GM23338 (cell line): Measurements from ENCODE around the gene PPARD. TPM values are rescaled to one million over a fixed set of nuclear protein-coding genes. Genes with fewer than 3 reads are reported as not detected.
A peak's percentile ranks its signal among the peaks of the same experiment; 100 is the strongest.

Experiments used
- ATAC-seq: fragments of 200-7000 bp; cut with Tn5 transposase; 3 replicates; pipeline ENCODE4 v1.9.1; 2020
- DNase-seq: peaks from one replicate; pipeline ENCODE4 v3.0.0-alpha.2; 2015; ENCODE audit warnings: low spot score
- H2AFZ ChIP-seq: fragments of 200-600 bp; sonication (generic); 2 replicates; pipeline ENCODE4 v1.8.0; 2016; ENCODE audit warnings: antibody characterized with exemption, mild to moderate bottlenecking, moderate library complexity
- H3F3A ChIP-seq: fragments of 200-600 bp; sonication (generic); replicated peaks from 2 replicates; pipeline ENCODE4 v1.8.0; 2017; ENCODE audit warnings: antibody characterized with exemption, mixed run types, low read depth
- H3K27ac ChIP-seq: fragments of 200-600 bp; sonication (generic); 2 replicates; pipeline ENCODE4 v1.6.1; 2016; ENCODE audit warnings: low read depth
- H3K27me3 ChIP-seq: fragments of 200-600 bp; sonication (generic); 2 replicates; pipeline ENCODE4 v1.8.0; 2016; ENCODE audit warnings: mild to moderate bottlenecking, mixed run types, moderate library complexity; ENCODE audit not compliant: insufficient read depth
- H3K36me3 ChIP-seq: fragments of 200-600 bp; sonication (generic); 2 replicates; pipeline ENCODE4 v1.8.0; 2016; ENCODE audit warnings: mild to moderate bottlenecking; ENCODE audit not compliant: insufficient read depth
- H3K4me1 ChIP-seq: fragments of 200-600 bp; sonication (generic); 2 replicates; pipeline ENCODE4 v1.8.0; 2016; ENCODE audit warnings: mild to moderate bottlenecking, moderate library complexity; ENCODE audit not compliant: insufficient read depth
- H3K4me2 ChIP-seq: fragments of 200-600 bp; sonication (generic); 2 replicates; pipeline ENCODE4 v1.7.1; 2017; ENCODE audit warnings: mixed run types
- H3K4me3 ChIP-seq: fragments of 200-600 bp; sonication (generic); 2 replicates; pipeline ENCODE4 v1.6.1; 2016; ENCODE audit warnings: mixed run types
- H3K79me2 ChIP-seq: fragments of 200-600 bp; sonication (generic); replicated peaks from 2 replicates; pipeline ENCODE4 v1.8.0; 2017; ENCODE audit warnings: mild to moderate bottlenecking; ENCODE audit not compliant: insufficient read depth
- H3K9me2 ChIP-seq: fragments of 200-600 bp; sonication (generic); 2 replicates; pipeline ENCODE4 v1.8.0; 2017; ENCODE audit not compliant: insufficient read depth
- H4K20me1 ChIP-seq: fragments of 200-600 bp; sonication (generic); replicated peaks from 2 replicates; pipeline ENCODE4 v1.8.0; 2017; ENCODE audit warnings: mild to moderate bottlenecking; ENCODE audit not compliant: insufficient read depth
- H3K27ac Mint-ChIP-seq: 2 replicates; pipeline ENCODE4 v1.8.0; 2020; ENCODE audit warnings: inconsistent platforms, mild to moderate bottlenecking, moderate library complexity, mixed read lengths
- H3K27me3 Mint-ChIP-seq: 3 replicates; pipeline ENCODE4 v1.8.0; 2022; ENCODE audit warnings: low read depth, mild to moderate bottlenecking, moderate library complexity, mixed read lengths, inconsistent platforms; ENCODE audit not compliant: insufficient read depth, poor library complexity
- H3K36me3 Mint-ChIP-seq: 3 replicates; pipeline ENCODE4 v1.8.0; 2021; ENCODE audit warnings: low read depth, mild to moderate bottlenecking, inconsistent platforms, moderate library complexity, mixed read lengths
- H3K4me1 Mint-ChIP-seq: 3 replicates; pipeline ENCODE4 v1.8.0; 2020; ENCODE audit warnings: mild to moderate bottlenecking, inconsistent platforms, mixed read lengths
- H3K4me3 Mint-ChIP-seq: 3 replicates; pipeline ENCODE4 v1.8.0; 2021; ENCODE audit warnings: moderate library complexity, mild to moderate bottlenecking, inconsistent platforms, mixed read lengths
- H3K9me3 Mint-ChIP-seq: 3 replicates; pipeline ENCODE4 v1.8.0; 2020; ENCODE audit warnings: moderate library complexity, mild to moderate bottlenecking, inconsistent platforms, mixed read lengths
- EZH2 ChIP-seq: fragments of 200-600 bp; sonication (generic); IDR thresholded peaks from one replicate; pipeline ENCODE4 v1.8.0; 2017; ENCODE audit warnings: antibody characterized with exemption, mild to moderate bottlenecking, low read depth; ENCODE audit not compliant: unreplicated experiment
- EZH2phosphoT487 ChIP-seq: fragments of 200-600 bp; sonication (generic); IDR thresholded peaks from one replicate; pipeline ENCODE4 v1.8.1; 2018; ENCODE audit warnings: antibody characterized with exemption; ENCODE audit not compliant: unreplicated experiment
- NANOG ChIP-seq: IDR thresholded peaks from 2 replicates; pipeline ENCODE4 v1.6.1; 2016; ENCODE audit warnings: antibody characterized with exemption, borderline replicate concordance
- STAT1 ChIP-seq: IDR thresholded peaks from one replicate; pipeline ENCODE4 v1.6.1; 2016; ENCODE audit warnings: antibody characterized with exemption; ENCODE audit not compliant: unreplicated experiment
- polyA plus RNA-seq: library from polyadenylated mRNA; unstranded; fragments of >200 nt; fragmentation: Nextera tagmentation; extraction: Ambion mirVana; gene quantifications from 2 replicates; pipeline ENCODE4 v1.2.1, GENCODE V29; 2016
- total RNA-seq: library from RNA; depleted of rRNA; stranded (reverse); fragments of >200 nt; shearing (Covaris generic); gene quantifications from 2 replicates; pipeline ENCODE4 v1.2.3, GENCODE V29; 2014
- TF ChIP-seq, protein P1 (sequence below): IDR thresholded peaks from 2 replicates; pipeline ENCODE4 v1.6.1; 2016; ENCODE audit warnings: antibody characterized with exemption
- TF ChIP-seq, protein P2 (sequence below), 2 experiments: fragments of 200-600 bp in 1 of 2; sonication (generic) in 1 of 2; conservative IDR thresholded peaks; 2 replicates each; pipeline versions ENCODE4 v1.5.1 to v1.6.1; 2016 to 2017; ENCODE audit warnings: antibody characterized with exemption in 2 of 2, low read depth in 2 of 2, mild to moderate bottlenecking in 2 of 2, moderate library complexity in 1 of 2

Gene PPARD
- total and polyA plus RNA-seq, 2 experiments from 2014 or later: 5.1 to 9.7 TPM

DNA sequence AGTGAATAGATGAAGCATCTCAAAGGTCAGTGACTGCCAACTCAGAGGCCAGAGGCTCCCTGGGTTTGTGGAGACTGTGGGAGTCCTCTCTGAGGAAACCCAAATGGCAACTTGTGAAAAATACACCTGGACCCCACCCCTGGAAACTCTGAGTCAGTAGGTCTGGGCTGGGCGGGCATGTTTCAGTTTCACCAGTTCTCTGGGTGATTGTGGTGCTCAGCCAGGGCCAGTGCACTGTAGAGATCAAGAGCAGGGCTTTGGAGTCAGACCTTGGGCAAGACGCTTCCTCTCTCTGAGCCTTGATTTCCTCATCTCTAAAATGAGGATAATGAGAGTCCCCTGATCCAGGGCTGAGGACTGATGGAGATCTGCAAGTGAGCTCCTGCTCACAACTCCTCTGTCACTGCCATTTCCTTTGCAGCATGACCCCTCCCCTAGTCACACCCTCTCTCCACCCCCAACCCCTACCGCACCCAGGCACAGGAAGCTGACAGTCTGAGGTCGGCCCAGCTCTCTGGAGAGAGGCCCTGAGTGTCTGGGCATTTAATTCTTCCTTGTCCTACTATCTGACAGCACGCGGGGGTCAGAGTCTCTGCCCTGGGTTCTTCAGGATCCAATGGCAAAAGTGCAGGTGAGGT, 39.6 kb upstream of the PPARD start:
- Mint-ChIP-seq H3K27me3 (peaks cover 8% of the 10 kb centered on the region), H3K36me3 (peaks cover 3% of the 10 kb centered on the region; the same call in 1 of the 3 replicates), H3K4me1 (peaks cover 30% of the 10 kb centered on the region), H3K9me3 (no peaks in the 10 kb centered on the region), H3K27ac (no peak overlapping the region), H3K4me3 (peak overlapping the region; percentile 23; the same call in 1 of the 3 replicates)
- H3K9me2 ChIP-seq: no peaks in the 10 kb centered on the region
- H3K27me3 ChIP-seq: no peaks in the 10 kb centered on the region
- H3K4me2 ChIP-seq: peak overlapping the region; percentile 61
- DNase-seq (peak; percentile 75), ATAC-seq (peak; percentile 90)
- H3K79me2 ChIP-seq: no peaks in the 10 kb centered on the region
- H2AFZ ChIP-seq: peak overlapping the region; percentile 6; the same call in 1 of the 2 replicates
- H4K20me1 ChIP-seq: no peaks in the 10 kb centered on the region
- TF ChIP-seq, protein P1, sequence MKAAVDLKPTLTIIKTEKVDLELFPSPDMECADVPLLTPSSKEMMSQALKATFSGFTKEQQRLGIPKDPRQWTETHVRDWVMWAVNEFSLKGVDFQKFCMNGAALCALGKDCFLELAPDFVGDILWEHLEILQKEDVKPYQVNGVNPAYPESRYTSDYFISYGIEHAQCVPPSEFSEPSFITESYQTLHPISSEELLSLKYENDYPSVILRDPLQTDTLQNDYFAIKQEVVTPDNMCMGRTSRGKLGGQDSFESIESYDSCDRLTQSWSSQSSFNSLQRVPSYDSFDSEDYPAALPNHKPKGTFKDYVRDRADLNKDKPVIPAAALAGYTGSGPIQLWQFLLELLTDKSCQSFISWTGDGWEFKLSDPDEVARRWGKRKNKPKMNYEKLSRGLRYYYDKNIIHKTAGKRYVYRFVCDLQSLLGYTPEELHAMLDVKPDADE: no peak
- TF ChIP-seq, protein P2, sequence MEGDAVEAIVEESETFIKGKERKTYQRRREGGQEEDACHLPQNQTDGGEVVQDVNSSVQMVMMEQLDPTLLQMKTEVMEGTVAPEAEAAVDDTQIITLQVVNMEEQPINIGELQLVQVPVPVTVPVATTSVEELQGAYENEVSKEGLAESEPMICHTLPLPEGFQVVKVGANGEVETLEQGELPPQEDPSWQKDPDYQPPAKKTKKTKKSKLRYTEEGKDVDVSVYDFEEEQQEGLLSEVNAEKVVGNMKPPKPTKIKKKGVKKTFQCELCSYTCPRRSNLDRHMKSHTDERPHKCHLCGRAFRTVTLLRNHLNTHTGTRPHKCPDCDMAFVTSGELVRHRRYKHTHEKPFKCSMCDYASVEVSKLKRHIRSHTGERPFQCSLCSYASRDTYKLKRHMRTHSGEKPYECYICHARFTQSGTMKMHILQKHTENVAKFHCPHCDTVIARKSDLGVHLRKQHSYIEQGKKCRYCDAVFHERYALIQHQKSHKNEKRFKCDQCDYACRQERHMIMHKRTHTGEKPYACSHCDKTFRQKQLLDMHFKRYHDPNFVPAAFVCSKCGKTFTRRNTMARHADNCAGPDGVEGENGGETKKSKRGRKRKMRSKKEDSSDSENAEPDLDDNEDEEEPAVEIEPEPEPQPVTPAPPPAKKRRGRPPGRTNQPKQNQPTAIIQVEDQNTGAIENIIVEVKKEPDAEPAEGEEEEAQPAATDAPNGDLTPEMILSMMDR (conservative IDR thresholded peaks at IDR 0.05; ENCODE audit: low read depth in 2 of 2): no peak
- TF ChIP-seq NANOG (no peak), EZH2phosphoT487 (no peak)
- H3K4me3 ChIP-seq: no peak overlapping the region
- H3K27ac ChIP-seq: no peak overlapping the region
- no peaks in the 10 kb centered on the region for H3K36me3 ChIP-seq
- no peaks in the 10 kb centered on the region for H3F3A ChIP-seq
- peaks cover 26% of the 10 kb centered on the region for H3K4me1 ChIP-seq

DNA sequence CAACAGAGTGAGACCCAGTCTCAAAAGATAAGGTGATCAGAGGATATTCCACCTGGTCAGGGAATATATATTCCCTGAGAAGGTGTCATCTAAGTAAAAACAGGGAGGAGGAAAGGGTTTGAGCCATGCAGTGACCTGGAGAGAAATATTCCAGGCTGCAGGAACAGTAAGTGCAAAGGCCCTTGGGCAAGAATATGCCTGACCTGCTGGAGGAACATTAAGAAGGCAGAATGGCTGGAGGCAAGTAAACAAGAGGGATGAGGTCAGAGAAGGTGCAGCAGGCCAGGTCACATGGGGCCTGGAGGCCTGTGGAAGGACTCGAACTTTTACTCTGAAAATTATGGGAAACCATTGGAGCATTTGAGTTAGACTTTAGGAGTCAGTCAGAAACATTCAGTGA, 38.1 kb upstream of the PPARD start:
- H3F3A ChIP-seq: no peaks in the 10 kb centered on the region
- no peak overlapping the region for H3K4me3 ChIP-seq
- no peaks in the 10 kb centered on the region for H4K20me1 ChIP-seq
- peaks cover 3% of the 10 kb centered on the region for H3K27me3 Mint-ChIP-seq
- no peak overlapping the region for H3K4me2 ChIP-seq
- TF ChIP-seq EZH2 (no peak), EZH2phosphoT487 (no peak), STAT1 (no peak)
- TF ChIP-seq, protein P2 (conservative IDR thresholded peaks at IDR 0.05; ENCODE audit: low read depth in 2 of 2): no peak
- H3K4me1 ChIP-seq: peaks cover 16% of the 10 kb centered on the region
- DNase-seq (no peak), ATAC-seq (no peak)
- no peaks in the 10 kb centered on the region for H3K9me3 Mint-ChIP-seq
- no peak overlapping the region for H2AFZ ChIP-seq
- H3K36me3 ChIP-seq: no peaks in the 10 kb centered on the region
- H3K36me3 Mint-ChIP-seq: peaks cover 3% of the 10 kb centered on the region; the same call in 1 of the 3 replicates
- no peaks in the 10 kb centered on the region for H3K9me2 ChIP-seq
- no peak overlapping the region for H3K4me3 Mint-ChIP-seq
- H3K27ac ChIP-seq: no peak overlapping the region
- H3K27me3 ChIP-seq: no peaks in the 10 kb centered on the region
- peaks cover 18% of the 10 kb centered on the region for H3K4me1 Mint-ChIP-seq
- H3K27ac Mint-ChIP-seq: no peak overlapping the region
- no peaks in the 10 kb centered on the region for H3K79me2 ChIP-seq
